Testis (tissue), 3 donors: ENCODE measurements around the gene LRRN4CL. TPM values are rescaled to one million over a fixed set of nuclear protein-coding genes. Genes with fewer than 3 reads are reported as not detected.
A peak's percentile ranks its signal among the peaks of the same experiment; 100 is the strongest.

Experiments
- DNase-seq: peaks from one replicate; pipeline ENCODE4 v3.0.0-alpha.2; 2019
- H3K27ac ChIP-seq, 2 donors: fragments of 200-600 bp; sonication (generic); one replicate each; pipeline ENCODE4 v1.5.1; 2019
- H3K27me3 ChIP-seq: fragments of 200-600 bp; sonication (generic); one replicate; pipeline ENCODE4 v1.5.1; 2019
- H3K36me3 ChIP-seq: fragments of 200-600 bp; sonication (generic); one replicate; pipeline ENCODE4 v1.5.1; 2017; ENCODE audit warnings: low read depth; ENCODE audit errors: missing control alignments
- H3K4me1 ChIP-seq: fragments of 200-600 bp; sonication (generic); one replicate; pipeline ENCODE4 v1.5.1; 2019
- H3K4me3 ChIP-seq, 2 donors: fragments of 200-600 bp; sonication (generic); one replicate each; pipeline ENCODE4 v1.5.1; 2017 to 2019
- H3K9me3 ChIP-seq: fragments of 200-600 bp; sonication (generic); one replicate; pipeline ENCODE4 v1.5.1; 2017
- CTCF ChIP-seq, 3 experiments: fragments of 450-650 bp in 2 of 3; fragments of 200-600 bp in 1 of 3; sonication (generic) in 1 of 3; IDR thresholded peaks; one replicate each; pipeline ENCODE4 v1.5.1; 2016 to 2019; ENCODE audit warnings: antibody characterized with exemption in 3 of 3, mild to moderate bottlenecking in 2 of 3, moderate library complexity in 1 of 3
- POLR2A ChIP-seq: fragments of 450-650 bp; IDR thresholded peaks from one replicate; pipeline ENCODE4 v1.6.1; 2017; ENCODE audit warnings: antibody characterized with exemption, mild to moderate bottlenecking, moderate library complexity
- WGBS, 2 donors: methylation state at CpG; one replicate each; pipeline ENCODE4 v1.1.5; 2018; 5-methylcytosine and 5-hydroxymethylcytosine counted together
- intact Hi-C: fragments of 100-400 bp; cut with DNase I; formaldehyde crosslinking; loops from one replicate; pipeline ENCODE4 v1.15.1; 2023; ENCODE audit warnings: low total_unique reads
- polyA plus RNA-seq: library from polyadenylated mRNA; stranded (reverse); fragments of 350-450 nt; fragmentation: Illumina TruSeq; extraction: RNeasy Lipid Tissue Mini Kit (QIAGEN cat#74804); gene quantifications from one replicate; pipeline ENCODE4 v1.2.3, GENCODE V29; 2014; ENCODE audit warnings: low read depth, low replicate concordance; ENCODE audit not compliant: insufficient read depth
- total RNA-seq, 2 donors: library from RNA; depleted of rRNA; stranded (reverse); fragments of >200 nt; gene quantifications; one replicate each; pipeline ENCODE4 v1.2.3, GENCODE V29; 2016

Gene LRRN4CL
- total and polyA plus RNA-seq, 3 donors from 2014 or later = 4.7 to 5.6 (median 5.0) TPM

DNA sequence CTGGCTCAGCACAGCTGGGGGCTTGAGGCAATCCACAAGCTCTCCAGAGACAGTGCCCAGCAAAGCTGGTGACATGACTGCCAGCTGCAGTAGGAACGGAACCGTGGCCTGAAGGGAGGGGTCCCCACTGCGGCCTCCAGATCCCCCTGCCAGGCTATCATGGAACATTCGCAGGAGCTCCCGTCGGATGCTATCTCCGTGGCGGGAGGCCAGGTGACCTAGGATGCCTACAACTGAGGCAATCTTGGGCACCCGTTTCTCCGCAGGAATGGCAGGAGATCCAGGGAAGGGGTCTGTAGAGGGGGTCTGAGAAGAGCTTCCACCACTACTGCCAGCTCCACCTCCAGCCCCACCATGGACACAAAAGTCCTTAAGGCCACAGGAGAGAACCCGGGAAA is 40.4 kb downstream of the LRRN4CL start:
- no peak overlapping the region for H3K27ac ChIP-seq
- H3K4me3 ChIP-seq = no peak overlapping the region
- TF ChIP-seq POLR2A (no peak), CTCF (IDR thresholded peaks at IDR 0.05) (no peak)
- WGBS, 2 donors = 85% methylated on average over 11 of the region's 11 CpGs; no CpG with 5 or more reads in 1 of the 2 donors
- no peaks in the 10 kb centered on the region for H3K9me3 ChIP-seq
- no peaks in the 10 kb centered on the region for H3K27me3 ChIP-seq
- no peaks in the 10 kb centered on the region for H3K36me3 ChIP-seq
- DNase-seq = no peak
- H3K4me1 ChIP-seq = peaks cover 25% of the 10 kb centered on the region
- intact Hi-C loops = no loop called here

DNA sequence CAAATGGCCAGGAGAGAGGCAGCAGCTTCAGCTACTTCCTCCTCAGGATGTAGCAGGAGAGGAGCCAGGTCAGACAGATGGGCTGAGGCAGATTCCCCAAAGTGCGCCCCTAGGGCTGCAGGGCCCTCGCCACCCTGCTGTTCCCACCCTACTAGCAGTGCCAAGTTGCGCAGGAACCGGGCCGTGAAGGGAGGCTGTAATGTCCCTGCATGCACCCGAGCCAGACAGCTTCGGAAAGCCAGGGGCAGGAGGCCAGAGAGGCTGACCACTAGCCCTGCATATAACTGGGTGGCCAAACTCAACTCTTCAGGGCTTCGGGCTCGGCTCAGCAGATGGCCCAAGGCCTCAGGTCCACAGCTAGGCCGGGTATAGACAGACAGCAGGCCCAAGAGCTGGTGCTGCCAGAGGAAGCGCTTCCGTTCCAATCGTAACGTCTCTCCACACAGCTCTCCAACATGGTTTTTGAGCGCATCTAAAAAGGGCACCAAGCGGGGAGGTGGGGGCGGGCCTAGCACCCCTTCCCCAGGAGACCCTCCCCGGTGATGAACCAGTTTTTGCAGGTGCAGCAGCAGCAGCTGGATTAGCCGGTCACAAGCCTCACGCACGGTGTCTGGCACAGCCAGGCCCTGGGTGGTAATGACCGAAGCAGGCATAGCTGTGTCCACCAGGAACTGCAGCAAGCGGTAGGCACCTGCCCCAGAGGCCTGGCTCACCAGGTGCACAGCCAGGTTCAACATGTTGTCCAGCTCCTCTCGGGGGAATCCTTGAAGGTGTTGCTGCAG is 41.0 kb downstream of the LRRN4CL start:
- TF ChIP-seq POLR2A (no peak), CTCF (IDR thresholded peaks at IDR 0.05) (no peak)
- WGBS, 2 donors = 87 to 90% methylated on average over 14 to 24 of the region's 24 CpGs
- no peaks in the 10 kb centered on the region for H3K27me3 ChIP-seq
- intact Hi-C loops = no loop called here
- no peak overlapping the region for H3K4me3 ChIP-seq
- H3K36me3 ChIP-seq = no peaks in the 10 kb centered on the region
- no peaks in the 10 kb centered on the region for H3K9me3 ChIP-seq
- no peak for DNase-seq
- H3K27ac ChIP-seq = no peak overlapping the region
- peaks cover 25% of the 10 kb centered on the region for H3K4me1 ChIP-seq

DNA sequence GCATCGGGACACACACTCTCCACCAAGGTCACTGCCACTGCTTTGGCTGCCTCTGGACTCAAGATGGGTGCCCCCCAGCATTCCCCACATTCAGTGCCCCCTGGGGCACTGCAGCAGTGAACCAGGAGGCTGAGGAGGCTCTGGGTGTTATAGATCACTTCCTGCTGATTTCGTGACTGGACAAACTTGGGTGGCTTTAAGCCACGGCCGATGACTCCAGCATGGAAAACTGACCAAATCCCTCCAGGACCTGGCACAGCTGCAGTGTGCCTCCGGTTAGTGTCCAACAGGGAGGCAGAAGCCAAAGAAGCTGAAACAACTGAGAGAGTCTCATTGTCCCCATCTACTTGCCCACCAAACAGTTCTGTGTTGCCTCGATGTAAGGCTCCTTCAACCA is 41.7 kb downstream of the LRRN4CL start:
- intact Hi-C loops = no loop called here
- Histone ChIP-seq H3K4me3 (no peak overlapping the region), H3K27ac (no peak overlapping the region), H3K27me3 (no peaks in the 10 kb centered on the region), H3K36me3 (no peaks in the 10 kb centered on the region), H3K9me3 (no peaks in the 10 kb centered on the region), H3K4me1 (peaks cover 25% of the 10 kb centered on the region)
- 74 to 80% methylated on average over 1 to 6 of the region's 6 CpGs for WGBS, 2 donors
- TF ChIP-seq POLR2A = no peak
- TF ChIP-seq CTCF (IDR thresholded peaks at IDR 0.05) = no peak
- DNase-seq = no peak

DNA sequence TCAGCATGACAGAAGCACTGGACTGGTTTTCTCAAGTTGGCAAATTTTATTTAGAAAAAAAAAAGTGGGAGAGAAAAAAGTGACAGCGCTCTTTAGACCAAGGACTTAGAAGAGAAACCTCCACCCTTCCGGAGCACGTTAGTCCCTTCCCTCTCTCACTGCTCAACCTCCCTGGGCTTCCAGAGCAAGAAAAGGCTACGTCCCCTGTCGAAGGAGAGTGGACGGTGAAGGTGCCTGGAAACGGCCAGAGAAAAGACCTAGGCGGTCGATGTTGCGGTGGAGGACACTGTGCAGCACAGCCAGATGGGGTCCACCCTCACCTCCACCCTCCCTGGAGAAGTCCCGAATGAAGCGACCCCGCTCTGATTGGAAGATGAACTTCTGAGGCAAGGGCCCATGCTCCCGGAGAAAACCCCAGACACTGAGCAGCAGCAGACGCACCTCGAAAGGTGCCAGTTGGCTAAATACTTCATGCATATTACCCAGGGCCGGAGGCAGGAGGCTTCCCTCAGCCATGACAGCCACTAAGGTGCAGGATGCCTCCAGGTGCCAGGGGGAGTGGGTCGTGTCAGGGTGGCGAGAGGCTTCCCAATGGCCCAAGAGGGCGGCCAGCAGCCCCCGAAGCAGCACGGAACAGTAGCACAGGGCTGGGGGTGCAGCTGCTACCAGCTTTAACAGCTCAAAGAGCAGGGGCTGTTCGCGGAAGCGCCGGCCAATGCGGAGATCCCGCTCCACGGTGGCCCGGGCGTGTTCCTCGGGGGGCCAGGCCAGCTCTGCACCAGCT is 42.3 kb downstream of the LRRN4CL start:
- Histone ChIP-seq H3K4me3 (peak overlapping the region; percentile 97 to 100), H3K4me1 (peaks cover 20% of the 10 kb centered on the region), H3K27me3 (no peaks in the 10 kb centered on the region), H3K27ac (peak overlapping the region in 1 of 2 donors; percentile 95), H3K9me3 (no peaks in the 10 kb centered on the region), H3K36me3 (no peaks in the 10 kb centered on the region)
- intact Hi-C loops = no loop called here
- 36 to 57% methylated on average over 11 to 32 of the region's 32 CpGs for WGBS, 2 donors
- no peak for TF ChIP-seq POLR2A
- no peak for TF ChIP-seq CTCF (IDR thresholded peaks at IDR 0.05)
- DNase-seq = no peak
